ENCODE data around the gene MEP1A.
"Not testable (repeated sequence)": the region's sequence is repeated elsewhere in the genome, so short reads cannot be mapped to it uniquely, and the experiment has no call there.

The MEP1A gene
- 0 reads per million in 2 experiments for total RNA-seq

- no peak for DNase-seq (ENCODE audit: low read depth)
Observed at GRCh38 chr6:46793138-46793537, at the start of gene MEP1A. TSS of gene MEP1A (plus strand) at chr6:46793389. CDS start at chr6:46793399, 10 bp downstream.

GRCh38 chr6:46743425-46744158 lies 49.6 kb upstream of the MEP1A start:
- no peak for DNase-seq (ENCODE audit: low read depth)

- DNase-seq (ENCODE audit: low read depth), result not testable (repeated sequence)
Observed at GRCh38 chr6:46744159-46744725, 48.9 kb upstream of the MEP1A start.

- no peak for DNase-seq (ENCODE audit: low read depth)
Observed at GRCh38 chr6:46745973-46746372, 47.2 kb upstream of the MEP1A start.

GRCh38 chr6:46746696-46747095 lies 46.5 kb upstream of the MEP1A start, which contains the start of gene ANKRD66:
TSS of gene ANKRD66 (plus strand) at chr6:46746933. CDS start at chr6:46751949, 5,016 bp downstream.
- no peak for DNase-seq (ENCODE audit: low read depth)

- DNase-seq (ENCODE audit: low read depth), result no peak
Observed at GRCh38 chr6:46748940-46749503, 44.2 kb upstream of the MEP1A start.

GRCh38 chr6:46749731-46750130 lies 43.5 kb upstream of the MEP1A start:
- no peak for DNase-seq (ENCODE audit: low read depth)

GRCh38 chr6:46751658-46752057 lies 41.5 kb upstream of the MEP1A start:
- DNase-seq (ENCODE audit: low read depth), result no peak

GRCh38 chr6:46755865-46756264 lies 37.3 kb upstream of the MEP1A start:
- no peak for DNase-seq (ENCODE audit: low read depth)

- no peak for DNase-seq (ENCODE audit: low read depth)
Observed at GRCh38 chr6:46756469-46757213, 36.5 kb upstream of the MEP1A start.

GRCh38 chr6:46757214-46757596 lies 36.0 kb upstream of the MEP1A start:
- DNase-seq (ENCODE audit: low read depth), result no peak

- DNase-seq (ENCODE audit: low read depth), result no peak
Observed at GRCh38 chr6:46758960-46759753, 34.0 kb upstream of the MEP1A start.

- DNase-seq (ENCODE audit: low read depth), result no peak
Observed at GRCh38 chr6:46760925-46761324, 32.3 kb upstream of the MEP1A start.

GRCh38 chr6:46763466-46763865 lies 29.7 kb upstream of the MEP1A start:
- DNase-seq (ENCODE audit: low read depth), result no peak

GRCh38 chr6:46764280-46764679 lies 28.9 kb upstream of the MEP1A start:
- not testable (repeated sequence) for DNase-seq (ENCODE audit: low read depth)

- no peak for DNase-seq (ENCODE audit: low read depth)
Observed at GRCh38 chr6:46764961-46765360, 28.2 kb upstream of the MEP1A start.

GRCh38 chr6:46772016-46772415 lies 21.2 kb upstream of the MEP1A start:
- DNase-seq (ENCODE audit: low read depth), result no peak

GRCh38 chr6:46772762-46773161 lies 20.4 kb upstream of the MEP1A start:
- DNase-seq (ENCODE audit: low read depth), result no peak

GRCh38 chr6:46773201-46773855 lies 19.9 kb upstream of the MEP1A start:
- DNase-seq (ENCODE audit: low read depth), result no peak

GRCh38 chr6:46774736-46775135 lies 18.5 kb upstream of the MEP1A start:
- not testable (repeated sequence) for DNase-seq (ENCODE audit: low read depth)

- DNase-seq (ENCODE audit: low read depth), result no peak
Observed at GRCh38 chr6:46776070-46776712, 17.0 kb upstream of the MEP1A start.

Measured in T follicular helper cell (primary cell).